Measurements from ENCODE around the gene AIFM3.

DNA sequence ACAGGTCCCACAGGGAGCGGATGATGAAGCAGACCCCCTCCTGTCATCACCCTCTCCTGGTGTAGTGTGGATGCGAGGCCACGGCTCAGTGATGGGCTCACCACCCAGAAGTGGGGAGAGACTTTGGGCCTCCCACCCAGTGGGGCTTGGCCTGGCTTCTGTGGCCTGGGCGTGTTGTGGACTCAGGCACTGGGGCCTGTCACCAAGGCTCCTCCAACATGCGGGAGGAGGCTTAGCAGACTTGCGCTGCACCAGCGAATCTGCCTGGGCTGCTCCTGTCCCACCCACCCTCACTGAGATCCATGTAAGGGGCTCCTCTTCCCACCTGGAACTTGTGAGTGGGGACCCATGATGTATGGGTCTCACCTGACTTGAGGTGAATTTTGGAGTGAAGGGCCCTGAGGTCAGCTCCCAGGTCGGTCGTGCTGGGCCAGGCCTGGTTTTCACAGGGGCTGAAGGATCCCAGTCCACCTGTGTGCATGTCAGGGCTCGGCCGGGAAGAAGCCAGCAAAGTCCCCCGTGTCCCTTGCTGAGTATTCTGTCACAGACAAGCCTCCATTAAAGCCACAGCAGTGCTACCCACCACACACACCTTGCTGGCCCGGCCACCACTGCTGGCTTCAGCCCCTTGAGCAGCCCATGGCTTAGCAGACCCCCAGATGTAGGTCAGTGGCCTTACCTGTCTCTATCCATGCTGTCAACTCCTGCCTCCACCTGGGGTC, 30.6 kb downstream of the AIFM3 start:
- TF ChIP-seq EZH2 (IDR thresholded peaks at IDR 0.05) (no peak), POLR2A (IDR thresholded peaks at IDR 0.05; ENCODE audit: borderline replicate concordance, extremely low read depth, insufficient read depth, insufficient read length) (no peak), EGR1 (IDR thresholded peaks at IDR 0.05; ENCODE audit: low read depth) (no peak), ELF1 (IDR thresholded peaks at IDR 0.05; ENCODE audit: borderline replicate concordance, low read depth) (no peak), POLR2AphosphoS5 (IDR thresholded peaks at IDR 0.05; ENCODE audit: low read depth, low read length) (no peak; the same call in 1 of the 2 replicates), FOSL1 (IDR thresholded peaks at IDR 0.05; ENCODE audit: low read depth) (no peak), EZH2phosphoT487 (IDR thresholded peaks at IDR 0.05; ENCODE audit: borderline replicate concordance) (no peak), ZNF274 (IDR thresholded peaks at IDR 0.05; ENCODE audit: low read depth, low read length) (no peak)
- TF ChIP-seq, protein P1, sequence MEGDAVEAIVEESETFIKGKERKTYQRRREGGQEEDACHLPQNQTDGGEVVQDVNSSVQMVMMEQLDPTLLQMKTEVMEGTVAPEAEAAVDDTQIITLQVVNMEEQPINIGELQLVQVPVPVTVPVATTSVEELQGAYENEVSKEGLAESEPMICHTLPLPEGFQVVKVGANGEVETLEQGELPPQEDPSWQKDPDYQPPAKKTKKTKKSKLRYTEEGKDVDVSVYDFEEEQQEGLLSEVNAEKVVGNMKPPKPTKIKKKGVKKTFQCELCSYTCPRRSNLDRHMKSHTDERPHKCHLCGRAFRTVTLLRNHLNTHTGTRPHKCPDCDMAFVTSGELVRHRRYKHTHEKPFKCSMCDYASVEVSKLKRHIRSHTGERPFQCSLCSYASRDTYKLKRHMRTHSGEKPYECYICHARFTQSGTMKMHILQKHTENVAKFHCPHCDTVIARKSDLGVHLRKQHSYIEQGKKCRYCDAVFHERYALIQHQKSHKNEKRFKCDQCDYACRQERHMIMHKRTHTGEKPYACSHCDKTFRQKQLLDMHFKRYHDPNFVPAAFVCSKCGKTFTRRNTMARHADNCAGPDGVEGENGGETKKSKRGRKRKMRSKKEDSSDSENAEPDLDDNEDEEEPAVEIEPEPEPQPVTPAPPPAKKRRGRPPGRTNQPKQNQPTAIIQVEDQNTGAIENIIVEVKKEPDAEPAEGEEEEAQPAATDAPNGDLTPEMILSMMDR (IDR thresholded peaks at IDR 0.05 in 2 of 3, conservative IDR thresholded peaks at IDR 0.05 in 1 of 3; ENCODE audit: borderline replicate concordance in 1 of 3, insufficient read depth in 1 of 3, low read depth in 2 of 3, low read length in 2 of 3) = no peak
- TF ChIP-seq, protein P2, sequence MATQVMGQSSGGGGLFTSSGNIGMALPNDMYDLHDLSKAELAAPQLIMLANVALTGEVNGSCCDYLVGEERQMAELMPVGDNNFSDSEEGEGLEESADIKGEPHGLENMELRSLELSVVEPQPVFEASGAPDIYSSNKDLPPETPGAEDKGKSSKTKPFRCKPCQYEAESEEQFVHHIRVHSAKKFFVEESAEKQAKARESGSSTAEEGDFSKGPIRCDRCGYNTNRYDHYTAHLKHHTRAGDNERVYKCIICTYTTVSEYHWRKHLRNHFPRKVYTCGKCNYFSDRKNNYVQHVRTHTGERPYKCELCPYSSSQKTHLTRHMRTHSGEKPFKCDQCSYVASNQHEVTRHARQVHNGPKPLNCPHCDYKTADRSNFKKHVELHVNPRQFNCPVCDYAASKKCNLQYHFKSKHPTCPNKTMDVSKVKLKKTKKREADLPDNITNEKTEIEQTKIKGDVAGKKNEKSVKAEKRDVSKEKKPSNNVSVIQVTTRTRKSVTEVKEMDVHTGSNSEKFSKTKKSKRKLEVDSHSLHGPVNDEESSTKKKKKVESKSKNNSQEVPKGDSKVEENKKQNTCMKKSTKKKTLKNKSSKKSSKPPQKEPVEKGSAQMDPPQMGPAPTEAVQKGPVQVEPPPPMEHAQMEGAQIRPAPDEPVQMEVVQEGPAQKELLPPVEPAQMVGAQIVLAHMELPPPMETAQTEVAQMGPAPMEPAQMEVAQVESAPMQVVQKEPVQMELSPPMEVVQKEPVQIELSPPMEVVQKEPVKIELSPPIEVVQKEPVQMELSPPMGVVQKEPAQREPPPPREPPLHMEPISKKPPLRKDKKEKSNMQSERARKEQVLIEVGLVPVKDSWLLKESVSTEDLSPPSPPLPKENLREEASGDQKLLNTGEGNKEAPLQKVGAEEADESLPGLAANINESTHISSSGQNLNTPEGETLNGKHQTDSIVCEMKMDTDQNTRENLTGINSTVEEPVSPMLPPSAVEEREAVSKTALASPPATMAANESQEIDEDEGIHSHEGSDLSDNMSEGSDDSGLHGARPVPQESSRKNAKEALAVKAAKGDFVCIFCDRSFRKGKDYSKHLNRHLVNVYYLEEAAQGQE (IDR thresholded peaks at IDR 0.05; ENCODE audit: low read depth) = no peak
- TF ChIP-seq, protein P3, sequence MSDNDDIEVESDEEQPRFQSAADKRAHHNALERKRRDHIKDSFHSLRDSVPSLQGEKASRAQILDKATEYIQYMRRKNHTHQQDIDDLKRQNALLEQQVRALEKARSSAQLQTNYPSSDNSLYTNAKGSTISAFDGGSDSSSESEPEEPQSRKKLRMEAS (IDR thresholded peaks at IDR 0.05) = no peak
